Measurements from ENCODE around the gene CCDC3. TPM values are rescaled to one million over a fixed set of nuclear protein-coding genes. Genes with fewer than 3 reads are reported as not detected.

The CCDC3 gene
- total RNA-seq, 1 donor from 2014 or later, result 51.0 TPM

DNA sequence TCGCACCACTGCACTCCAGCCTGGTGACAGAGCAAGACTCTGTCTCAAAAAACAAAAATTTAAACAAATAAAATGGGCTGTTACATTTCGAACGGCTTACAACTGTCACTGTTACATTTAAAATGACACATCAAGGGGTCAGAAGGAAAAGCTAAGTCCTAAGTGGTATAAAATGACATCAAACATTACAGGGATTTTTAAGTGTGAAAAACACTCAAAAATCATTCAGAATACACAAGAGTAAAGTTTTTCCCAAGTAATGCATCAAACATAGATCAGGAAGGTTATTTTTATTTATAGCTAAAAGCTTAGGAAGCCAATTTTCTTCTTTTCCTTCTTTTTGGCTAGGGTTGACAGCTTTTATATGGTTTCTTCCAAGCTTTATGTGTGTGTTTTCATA, 39.0 kb downstream of the CCDC3 start:
- no peak for DNase-seq (ENCODE audit: low read depth)

GRCh38 chr10:12961416-12962205, 39.9 kb downstream of the CCDC3 start:
- peak; percentile 91 for DNase-seq (ENCODE audit: low read depth)

GRCh38 chr10:12960941-12961340, 40.6 kb downstream of the CCDC3 start:
- peak; percentile 74 for DNase-seq (ENCODE audit: low read depth)

DNA sequence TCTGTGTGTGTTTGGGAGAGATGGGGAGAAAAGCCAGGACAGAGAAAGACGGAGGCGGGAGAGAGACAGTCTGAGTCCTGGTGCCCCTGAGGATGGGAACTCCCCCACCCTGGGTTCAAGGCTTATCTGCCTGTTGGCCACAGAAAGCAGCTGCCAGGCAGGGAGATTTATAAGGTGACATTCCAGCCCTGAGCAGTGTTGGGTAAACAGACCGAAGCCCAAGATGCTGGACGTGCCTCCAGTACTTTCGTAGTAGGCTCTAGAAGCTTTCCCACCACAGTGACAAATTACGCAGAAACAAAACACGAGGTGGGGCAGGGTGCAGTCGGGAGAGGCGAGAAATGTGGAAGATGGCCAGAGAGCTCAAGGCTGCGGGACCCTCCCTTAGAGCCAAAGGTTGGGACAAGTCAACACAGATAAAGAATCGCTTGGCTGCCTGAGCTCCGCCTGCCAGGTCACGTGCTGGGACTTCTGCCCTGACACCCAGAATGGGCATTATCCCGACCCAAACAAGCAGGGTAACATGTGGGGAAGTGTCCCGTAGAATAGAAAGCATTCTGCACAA, 41.1 kb downstream of the CCDC3 start:
- DNase-seq (ENCODE audit: low read depth), result peak; percentile 95

- DNase-seq (ENCODE audit: low read depth), result peak; percentile 76
These were observed 42.9 kb downstream of the CCDC3 start for GRCh38 chr10:12958546-12959110.

- no peak for DNase-seq (ENCODE audit: low read depth)
These were observed 44.4 kb downstream of the CCDC3 start for GRCh38 chr10:12957081-12957480.

DNA sequence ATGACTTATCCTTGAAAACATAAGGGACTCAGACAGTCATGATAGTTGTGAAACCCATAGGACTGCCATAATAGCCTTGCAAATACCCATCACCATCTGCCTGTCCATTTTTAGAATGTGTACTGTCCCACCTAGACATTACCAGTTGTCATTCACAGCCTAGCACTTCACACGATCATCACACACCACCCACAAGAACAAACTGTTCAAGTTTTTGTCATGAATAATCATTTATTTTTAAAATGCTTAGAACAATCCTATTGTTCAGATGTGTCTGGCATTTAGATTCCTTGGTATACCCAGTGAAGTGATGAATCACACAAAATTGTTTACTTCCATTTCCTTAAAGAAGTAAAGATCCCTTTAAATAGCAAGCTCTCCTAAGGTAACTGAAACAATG, 46.6 kb downstream of the CCDC3 start:
- DNase-seq (ENCODE audit: low read depth), result peak; percentile 86

- DNase-seq (ENCODE audit: low read depth), result no peak
These were observed 50.9 kb downstream of the CCDC3 start for GRCh38 chr10:12950583-12951128.

DNA sequence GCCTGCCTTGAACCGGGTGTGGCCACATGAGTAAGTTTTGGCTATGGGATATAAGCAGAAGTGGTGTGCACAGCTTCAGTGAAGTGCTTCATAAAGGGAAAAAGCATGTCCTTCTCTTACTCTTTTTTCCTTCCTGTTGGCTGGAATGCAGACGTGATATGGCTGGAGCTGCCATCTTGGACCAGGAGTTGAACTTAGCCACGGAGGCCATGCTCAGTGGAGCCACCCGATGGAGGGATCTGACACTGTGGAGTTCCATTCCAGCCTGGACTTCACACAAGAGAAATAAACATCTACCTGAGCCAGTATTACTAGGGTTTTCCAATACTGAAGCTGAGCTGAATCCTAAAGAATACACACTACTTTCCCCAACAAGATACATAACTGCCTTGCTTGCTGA, 52.3 kb downstream of the CCDC3 start:
- no peak for DNase-seq (ENCODE audit: low read depth)

- DNase-seq (ENCODE audit: low read depth), result no peak
These were observed 53.8 kb downstream of the CCDC3 start for GRCh38 chr10:12947741-12948140.

GRCh38 chr10:12946372-12946771, 55.1 kb downstream of the CCDC3 start:
- DNase-seq (ENCODE audit: low read depth), result no peak

DNA sequence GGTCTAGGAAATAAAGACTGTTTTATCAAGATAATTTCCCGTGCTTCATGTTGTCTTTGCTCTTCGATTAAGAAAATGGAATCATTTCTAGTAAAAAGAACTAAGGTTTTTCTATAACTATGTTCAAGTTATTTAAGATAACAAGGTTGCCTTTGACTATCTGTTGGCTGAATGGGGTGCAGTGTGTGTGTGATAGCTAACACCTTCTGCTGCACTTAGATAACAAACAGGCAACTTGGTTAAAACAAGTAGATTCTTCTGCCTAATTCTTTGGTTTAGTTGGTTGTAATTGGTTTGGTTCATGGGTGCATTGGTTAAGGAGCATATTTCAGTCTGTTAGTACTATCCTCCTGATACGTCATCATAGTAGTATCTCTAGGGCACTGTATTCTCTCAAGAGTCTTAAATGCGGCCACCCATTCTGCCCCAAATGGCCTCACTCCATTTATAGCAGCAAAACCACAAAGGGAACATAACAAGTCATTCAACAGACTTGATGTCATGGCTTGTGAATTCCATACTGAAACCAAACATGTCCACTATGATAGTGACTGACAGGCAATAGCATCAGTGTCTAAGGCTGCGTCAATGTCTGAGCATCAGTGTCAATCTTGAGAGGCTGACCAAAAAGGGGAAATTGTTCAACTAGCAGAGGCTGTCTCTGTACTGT, 55.7 kb downstream of the CCDC3 start:
- peak; percentile 86 for DNase-seq (ENCODE audit: low read depth)

DNA sequence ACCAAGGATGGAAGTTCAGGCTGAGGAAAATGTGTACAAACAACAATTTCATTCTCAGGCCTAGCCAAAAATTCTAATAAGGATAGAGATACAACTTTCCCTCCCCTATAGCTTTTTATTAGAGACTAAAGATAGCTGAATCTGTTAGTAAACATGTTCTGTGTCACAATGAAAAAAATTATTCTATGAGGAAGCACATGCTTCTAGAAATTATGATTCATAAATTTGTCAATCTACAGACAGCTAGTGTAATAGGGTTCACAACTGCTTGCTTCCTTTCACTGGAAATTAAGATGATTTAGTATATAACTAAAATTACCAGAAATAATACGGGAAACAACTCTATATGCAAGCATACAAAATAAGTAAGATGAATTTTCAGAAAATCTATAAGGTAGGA, 56.6 kb downstream of the CCDC3 start:
- no peak for DNase-seq (ENCODE audit: low read depth)

DNA sequence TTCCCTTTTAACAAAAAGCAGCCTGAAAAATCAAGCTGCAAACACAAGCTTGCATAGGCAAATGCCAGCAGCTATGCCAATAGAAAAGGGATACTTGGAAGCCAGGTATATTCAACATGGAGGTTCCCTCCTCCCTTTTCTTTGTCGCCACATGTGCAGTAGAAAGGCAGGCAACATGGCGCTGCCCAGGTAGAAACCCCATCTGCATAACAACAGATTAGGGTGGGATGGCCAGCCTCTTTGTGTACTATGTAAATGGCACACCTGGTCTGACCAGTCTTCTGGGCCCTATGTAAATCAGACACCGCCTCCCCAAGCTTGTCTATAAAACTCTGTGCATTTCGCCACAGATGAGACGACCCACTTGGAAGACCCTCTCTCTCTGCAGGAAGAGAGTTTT, 58.1 kb downstream of the CCDC3 start:
- DNase-seq (ENCODE audit: low read depth), result no peak

- no peak for DNase-seq (ENCODE audit: low read depth)
These were observed 59.5 kb downstream of the CCDC3 start for GRCh38 chr10:12941966-12942365.

DNA sequence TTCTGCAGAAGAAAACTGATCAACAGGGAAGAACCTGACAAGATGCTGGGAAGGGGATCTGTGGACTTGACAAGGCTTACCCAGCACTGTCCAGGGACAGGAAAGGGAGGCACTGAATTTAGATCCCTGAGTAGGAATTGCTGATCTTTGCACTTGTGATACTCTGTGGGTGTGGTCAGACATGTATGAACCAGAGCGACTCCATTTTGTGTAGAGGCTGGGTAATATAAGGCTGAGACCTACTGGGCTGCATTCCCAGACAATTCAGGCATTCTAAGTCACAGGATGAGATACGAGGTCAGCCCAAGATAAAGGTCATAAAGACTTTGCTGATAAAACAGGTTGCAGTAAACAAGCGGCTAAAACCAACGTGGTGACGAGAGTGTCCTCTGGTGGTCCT, 60.7 kb downstream of the CCDC3 start:
- DNase-seq (ENCODE audit: low read depth), result no peak

DNA sequence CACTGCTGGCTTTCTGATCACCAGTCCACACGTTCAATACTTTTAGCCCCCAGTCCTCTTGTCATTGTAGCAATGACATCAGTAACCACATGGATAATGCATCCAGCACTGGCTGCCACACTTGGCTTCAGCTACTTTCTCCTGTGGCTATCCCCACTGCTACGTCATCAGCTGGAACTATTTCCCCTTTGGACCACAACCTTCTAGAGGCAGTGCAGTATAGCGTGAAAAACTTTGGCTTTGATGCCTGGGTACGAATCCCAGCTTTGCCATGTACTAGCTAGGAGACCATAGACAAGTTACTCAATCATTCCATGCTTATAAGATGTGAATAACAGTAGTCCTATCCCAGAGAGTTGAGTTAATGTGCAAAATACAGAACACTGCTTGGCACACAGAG, 63.2 kb downstream of the CCDC3 start:
- DNase-seq (ENCODE audit: low read depth), result no peak

GRCh38 chr10:12937527-12937926, 64.0 kb downstream of the CCDC3 start:
- no peak for DNase-seq (ENCODE audit: low read depth)

GRCh38 chr10:12934777-12935176, 66.7 kb downstream of the CCDC3 start:
- DNase-seq (ENCODE audit: low read depth), result no peak

GRCh38 chr10:12929381-12929780, 72.1 kb downstream of the CCDC3 start:
- no peak for DNase-seq (ENCODE audit: low read depth)

- no peak for DNase-seq (ENCODE audit: low read depth)
These were observed 72.9 kb downstream of the CCDC3 start for GRCh38 chr10:12928571-12928970.

- DNase-seq (ENCODE audit: low read depth), result no peak
These were observed 73.6 kb downstream of the CCDC3 start for GRCh38 chr10:12927896-12928295.
